ENCODE measurements around the gene ZNF587B. TPM values are rescaled to one million over a fixed set of nuclear protein-coding genes. Genes with fewer than 3 reads are reported as not detected.
"Not testable (repeated sequence)": the region's sequence is repeated elsewhere in the genome, so short reads cannot be mapped to it uniquely, and the experiment has no call there.

ZNF587B gene
- total and polyA plus RNA-seq, 10 donors = 3.4 to 31.8 (median 21.4) TPM

GRCh38 chr19:57867868-57868492 is 37.9 kb downstream of the ZNF587B start:
- Histone ChIP-seq H3K4me1 (no peaks in the 10 kb centered on the region), H3K9me3 (peaks cover 24 to 99% (median 92%) of the 10 kb centered on the region in 8 donors), H3K4me3 (no peak overlapping the region), H3K36me3 (peaks cover 23 to 83% (median 56%) of the 10 kb centered on the region in 6 donors), H3K27me3 (replicated peaks in 1 of 7) (no peaks in the 10 kb centered on the region), H3K27ac (no peak overlapping the region)
- no peak for DNase-seq
- TF ChIP-seq POLR2A (IDR thresholded peaks at IDR 0.05) (no peak), CTCF (IDR thresholded peaks at IDR 0.05 in 8 of 11, conservative IDR thresholded peaks at IDR 0.05 in 3 of 11) (no peak), POLR2AphosphoS5 (IDR thresholded peaks at IDR 0.05) (peak in 1 of 3 donors; percentile 30)
- WGBS, 5 donors = 97 to 98% (median 97%) methylated on average over 6 to 7 of the region's 7 CpGs
- intact Hi-C loops (cut with DNase I; ENCODE audit: low total_unique reads) = no loop called here

GRCh38 chr19:57869655-57870054 is 39.6 kb downstream of the ZNF587B start:
- 95 to 100% (median 98%) methylated on average over 6 of the region's 6 CpGs for WGBS, 5 donors
- TF ChIP-seq POLR2AphosphoS5 (IDR thresholded peaks at IDR 0.05) = peak in 1 of 3 donors; percentile 29
- intact Hi-C loops (cut with DNase I; ENCODE audit: low total_unique reads); H3K27ac ChIP-seq; H3K4me1 ChIP-seq; H3K4me3 ChIP-seq; DNase-seq; H3K27me3 ChIP-seq (replicated peaks in 1 of 7): not testable (repeated sequence)
- H3K36me3 ChIP-seq = peaks cover 27 to 83% (median 58%) of the 10 kb centered on the region in 6 donors
- H3K9me3 ChIP-seq = peaks cover 35 to 100% (median 100%) of the 10 kb centered on the region in 8 donors

GRCh38 chr19:57870225-57870624 is 40.1 kb downstream of the ZNF587B start:
- Histone ChIP-seq H3K27ac (no peak overlapping the region), H3K9me3 (peaks cover 35 to 99% (median 98%) of the 10 kb centered on the region in 8 donors), H3K27me3 (replicated peaks in 1 of 7) (no peaks in the 10 kb centered on the region), H3K4me1 (no peaks in the 10 kb centered on the region), H3K4me3 (no peak overlapping the region), H3K36me3 (peaks cover 25 to 83% (median 55%) of the 10 kb centered on the region in 6 donors)
- intact Hi-C loops (cut with DNase I; ENCODE audit: low total_unique reads) = no loop called here
- TF ChIP-seq POLR2A (IDR thresholded peaks at IDR 0.05) = no peak
- TF ChIP-seq POLR2AphosphoS5 (IDR thresholded peaks at IDR 0.05) = no peak
- TF ChIP-seq CTCF (IDR thresholded peaks at IDR 0.05 in 8 of 11, conservative IDR thresholded peaks at IDR 0.05 in 3 of 11) = no peak
- no peak for DNase-seq
- whole genome bisulfite sequencing, 5 donors = 91 to 96% (median 91%) methylated on average over 2 of the region's 2 CpGs

- Histone ChIP-seq H3K4me3 (no peak overlapping the region), H3K27me3 (replicated peaks in 1 of 7) (no peaks in the 10 kb centered on the region), H3K36me3 (peaks cover 10 to 83% (median 52%) of the 10 kb centered on the region in 6 donors), H3K27ac (no peak overlapping the region), H3K9me3 (peaks cover 38 to 99% (median 98%) of the 10 kb centered on the region in 8 donors), H3K4me1 (no peaks in the 10 kb centered on the region)
- intact Hi-C loops (cut with DNase I; ENCODE audit: low total_unique reads) = no loop called here
- TF ChIP-seq POLR2AphosphoS5 (IDR thresholded peaks at IDR 0.05) = no peak
- no peak for TF ChIP-seq CTCF (IDR thresholded peaks at IDR 0.05 in 8 of 11, conservative IDR thresholded peaks at IDR 0.05 in 3 of 11)
- no peak for TF ChIP-seq POLR2A (IDR thresholded peaks at IDR 0.05)
- no peak for DNase-seq
These were observed 42.4 kb downstream of the ZNF587B start for GRCh38 chr19:57872450-57872849.

GRCh38 chr19:57873883-57874799 is 44.0 kb downstream of the ZNF587B start:
- Histone ChIP-seq H3K4me3 (peak overlapping the region in 1 of 8 donors; percentile 2), H3K9me3 (peaks cover 35 to 98% (median 97%) of the 10 kb centered on the region in 8 donors), H3K36me3 (peaks cover 4 to 84% (median 46%) of the 10 kb centered on the region in 6 donors)
- DNase-seq; H3K27ac ChIP-seq; H3K4me1 ChIP-seq; intact Hi-C loops (cut with DNase I; ENCODE audit: low total_unique reads); H3K27me3 ChIP-seq (replicated peaks in 1 of 7): not testable (repeated sequence)
- WGBS, 5 donors = 94 to 98% (median 96%) methylated on average over 8 of the region's 8 CpGs
